Keratinocyte (primary cell): ENCODE results near the gene TENT4B. TPM values are rescaled to one million over a fixed set of nuclear protein-coding genes. Genes with fewer than 3 reads are reported as not detected.

Source experiments
- DNase-seq: peaks from one replicate; pipeline ENCODE4 v3.0.0-alpha.2; 2011; ENCODE audit warnings: low read depth, missing footprints, low spot score
- FAIRE-seq: peaks from 2 replicates; lab custom pipeline; 2011; peaks lifted over from hg19 to GRCh38; lab: Jason Lieb, UNC
- H2AFZ ChIP-seq: 2 replicates; pipeline ENCODE4 v1.6.0; 2012; ENCODE audit warnings: low read length, control low read depth, inconsistent platforms; ENCODE audit not compliant: control insufficient read depth
- H3K27ac ChIP-seq: 2 replicates; pipeline ENCODE4 v1.5.1; 2011; ENCODE audit warnings: low read length; ENCODE audit not compliant: control insufficient read depth, insufficient read depth
- H3K27me3 ChIP-seq: 3 replicates; pipeline ENCODE4 v1.6.0; 2011; ENCODE audit warnings: low read length; ENCODE audit not compliant: control insufficient read depth, insufficient read depth; ENCODE audit errors: extremely low read depth
- H3K36me3 ChIP-seq, 2 experiments: 2 replicates in 1 of 2; 3 replicates in 1 of 2; pipeline ENCODE4 v1.5.1; 2011; ENCODE audit warnings: low read length in 2 of 2, mild to moderate bottlenecking in 1 of 2; ENCODE audit not compliant: control insufficient read depth in 2 of 2, insufficient read depth in 2 of 2; ENCODE audit errors: extremely low read depth in 1 of 2
- H3K4me1 ChIP-seq: 3 replicates; pipeline ENCODE4 v1.5.1; 2011; ENCODE audit warnings: low read length; ENCODE audit not compliant: control insufficient read depth, insufficient read depth; ENCODE audit errors: extremely low read depth
- H3K4me2 ChIP-seq: 3 replicates; pipeline ENCODE4 v1.6.0; 2011; ENCODE audit warnings: low read depth, low read length; ENCODE audit not compliant: control insufficient read depth, insufficient read depth; ENCODE audit errors: extremely low read depth
- H3K4me3 ChIP-seq, 3 experiments: fragments of 200-600 bp in 1 of 3; sonication (generic) in 1 of 3; 2 replicates in 2 of 3; 3 replicates in 1 of 3; pipeline ENCODE4 v1.5.1; 2011 to 2016; ENCODE audit warnings: low read length in 3 of 3, mild to moderate bottlenecking in 3 of 3, control low read depth in 2 of 3, inconsistent platforms in 1 of 3, low read depth in 1 of 3, mixed read lengths in 1 of 3, mixed run types in 1 of 3, moderate library complexity in 1 of 3; ENCODE audit not compliant: control insufficient read depth in 2 of 3, insufficient read depth in 2 of 3; ENCODE audit errors: extremely low read depth in 1 of 3
- H3K79me2 ChIP-seq: 2 replicates; pipeline ENCODE4 v1.6.0; 2012; ENCODE audit warnings: low read length; ENCODE audit not compliant: control insufficient read depth, insufficient read depth
- H3K9ac ChIP-seq: 3 replicates; pipeline ENCODE4 v1.6.0; 2011; ENCODE audit warnings: low read length; ENCODE audit not compliant: control insufficient read depth, insufficient read depth; ENCODE audit errors: extremely low read depth
- H3K9me1 ChIP-seq: 3 replicates; pipeline ENCODE4 v1.6.0; 2011; ENCODE audit warnings: low read length; ENCODE audit not compliant: control insufficient read depth, insufficient read depth; ENCODE audit errors: extremely low read depth
- H3K9me3 ChIP-seq: 2 replicates; pipeline ENCODE4 v1.5.1; 2012; ENCODE audit warnings: low read depth, low read length; ENCODE audit not compliant: control insufficient read depth
- H4K20me1 ChIP-seq: 3 replicates; pipeline ENCODE4 v1.6.0; 2011; ENCODE audit warnings: low read length; ENCODE audit not compliant: control insufficient read depth, insufficient read depth; ENCODE audit errors: extremely low read depth
- CTCF ChIP-seq, 3 experiments: IDR thresholded peaks in 1 of 3; conservative IDR thresholded peaks in 1 of 3; optimal IDR thresholded peaks in 1 of 3; 2 replicates in 2 of 3; 3 replicates in 1 of 3; pipeline versions ENCODE3 to v1.5.1; 2011; ENCODE audit warnings: low read length in 3 of 3, mild to moderate bottlenecking in 3 of 3, moderate library complexity in 2 of 3, control low read depth in 1 of 3, inconsistent platforms in 1 of 3; ENCODE audit not compliant: insufficient read depth in 2 of 3; ENCODE audit errors: extremely low read depth in 1 of 3
- EZH2 ChIP-seq: IDR thresholded peaks from one replicate; pipeline ENCODE4 v1.6.1; 2012; ENCODE audit warnings: inconsistent platforms, mild to moderate bottlenecking, low read length, moderate library complexity
- dilution Hi-C: fragments of 300-500 bp; cut with MboI; formaldehyde crosslinking; loops from one replicate; pipeline ENCODE4 v1.7.0; 2020; ENCODE audit warnings: low sequenced_read_pairs; ENCODE audit not compliant: extremely low pct_ligation_motif_present
- polyA plus RNA-seq, 5 experiments: library from polyadenylated mRNA; depleted of rRNA in 3 of 5; stranded (reverse) in 3 of 5; stranded (forward) in 1 of 5; unstranded in 1 of 5; fragments of >200 nt; gene quantifications; 1 replicate in 1 of 5; 2 replicates in 3 of 5; 3 replicates in 1 of 5; pipeline versions ENCODE4 v1.2.1 to v1.2.3, GENCODE V29; 2011 to 2012; ENCODE audit warnings: missing spikeins in 2 of 5, low read depth in 1 of 5, low replicate concordance in 1 of 5

Gene TENT4B
- polyA plus RNA-seq, 1 donor (not counting 4 experiments of a cell fraction or from before 2014, with no cell fraction given), result 14.8 TPM

- H2AFZ ChIP-seq, result no peak overlapping the region
- H3K79me2 ChIP-seq, result no peaks in the 10 kb centered on the region
- H3K9me1 ChIP-seq, result no peaks in the 10 kb centered on the region
- dilution Hi-C loops, result no loop called here
- no peaks in the 10 kb centered on the region for H3K36me3 ChIP-seq
- H3K4me1 ChIP-seq, result no peaks in the 10 kb centered on the region
- FAIRE-seq (no peak), DNase-seq (no peak)
- H4K20me1 ChIP-seq, result no peaks in the 10 kb centered on the region
- TF ChIP-seq EZH2, result no peak
- TF ChIP-seq CTCF (optimal IDR thresholded peaks at IDR 0.05 in 1 of 3, IDR thresholded peaks at IDR 0.05 in 1 of 3, conservative IDR thresholded peaks at IDR 0.05 in 1 of 3; ENCODE audit: extremely low read depth in 1 of 3, insufficient read depth in 2 of 3, low read length in 3 of 3), result no peak
- H3K27ac ChIP-seq, result no peak overlapping the region
- H3K9ac ChIP-seq, result no peak overlapping the region
- H3K27me3 ChIP-seq, result no peaks in the 10 kb centered on the region
- H3K4me2 ChIP-seq, result no peak overlapping the region
- no peak overlapping the region for H3K4me3 ChIP-seq
- H3K9me3 ChIP-seq, result no peaks in the 10 kb centered on the region
These were observed 120.2 kb downstream of the TENT4B start for GRCh38 chr16:50273382-50273690.

- H4K20me1 ChIP-seq, result no peaks in the 10 kb centered on the region
These were observed 120.8 kb downstream of the TENT4B start for GRCh38 chr16:50273888-50274325.

More at GRCh38 chr16:50273888-50274325, 120.8 kb downstream of the TENT4B start:
- Histone ChIP-seq H3K4me1 (no peaks in the 10 kb centered on the region), H3K36me3 (peaks cover 0 to 1% of the 10 kb centered on the region in 2 experiments), H3K79me2 (no peaks in the 10 kb centered on the region), H2AFZ (no peak overlapping the region), H3K4me2 (no peak overlapping the region), H3K27ac (no peak overlapping the region), H3K9me3 (no peaks in the 10 kb centered on the region), H3K27me3 (no peaks in the 10 kb centered on the region), H3K9ac (no peak overlapping the region), H3K9me1 (no peaks in the 10 kb centered on the region), H3K4me3 (no peak overlapping the region)
- dilution Hi-C loops, result no loop called here
- DNase-seq (no peak), FAIRE-seq (no peak)
- no peak for TF ChIP-seq CTCF (optimal IDR thresholded peaks at IDR 0.05 in 1 of 3, IDR thresholded peaks at IDR 0.05 in 1 of 3, conservative IDR thresholded peaks at IDR 0.05 in 1 of 3; ENCODE audit: extremely low read depth in 1 of 3, insufficient read depth in 2 of 3, low read length in 3 of 3)
- TF ChIP-seq EZH2, result no peak
